Gastroesophageal sphincter (tissue), 4 donors: ENCODE measurements around the gene SYNDIG1. TPM values are rescaled to one million over a fixed set of nuclear protein-coding genes. Genes with fewer than 3 reads are reported as not detected.

Experiments
- ATAC-seq: fragments of 150-250 bp; one replicate; pipeline ENCODE4 v1.9.1; 2016; ENCODE audit warnings: mild to moderate bottlenecking, moderate library complexity
- H3K27ac ChIP-seq, 4 donors: fragments of 200-600 bp; sonication (generic) in 3 of 4; 1 replicate in 3 of 4; 2 replicates in 1 of 4; pipeline ENCODE4 v1.5.1; 2016 to 2019
- H3K27me3 ChIP-seq: fragments of 200-600 bp; sonication (generic); one replicate; pipeline ENCODE4 v1.5.1; 2019
- H3K36me3 ChIP-seq, 2 donors: fragments of 200-600 bp; sonication (generic); one replicate each; pipeline ENCODE4 v1.5.1; 2019; ENCODE audit warnings: control low read depth in 1 of 2
- H3K4me1 ChIP-seq, 3 donors: fragments of 200-600 bp; sonication (generic); 1 replicate in 2 of 3; 2 replicates in 1 of 3; pipeline ENCODE4 v1.5.1; 2016 to 2019; ENCODE audit warnings: control low read depth in 2 of 3
- H3K4me3 ChIP-seq, 2 donors: fragments of 200-600 bp; sonication (generic); one replicate each; pipeline ENCODE4 v1.5.1; 2019; ENCODE audit warnings: mild to moderate bottlenecking in 1 of 2, moderate library complexity in 1 of 2
- H3K9me3 ChIP-seq, 3 donors: fragments of 200-600 bp; sonication (generic); one replicate each; pipeline ENCODE4 v1.5.1; 2017 to 2019; ENCODE audit warnings: control low read depth in 2 of 3
- EP300 ChIP-seq: sonication (generic); formaldehyde crosslinking; IDR thresholded peaks from one replicate; pipeline ENCODE4 v1.6.1; 2017; ENCODE audit warnings: antibody characterized with exemption, mild to moderate bottlenecking
- POLR2A ChIP-seq, 2 donors: fragments of 450-650 bp; IDR thresholded peaks; one replicate each; pipeline ENCODE4 v1.6.1; 2017; ENCODE audit warnings: antibody characterized with exemption in 2 of 2, mild to moderate bottlenecking in 2 of 2, moderate library complexity in 1 of 2
- POLR2AphosphoS5 ChIP-seq: sonication (generic); formaldehyde crosslinking; IDR thresholded peaks from one replicate; pipeline ENCODE4 v1.6.1; 2017; ENCODE audit warnings: antibody characterized with exemption
- WGBS, 2 donors: methylation state at CpG; one replicate each; pipeline ENCODE4 v1.1.5; 2018; ENCODE audit warnings: low coverage in 1 of 2; 5-methylcytosine and 5-hydroxymethylcytosine counted together
- total RNA-seq, 4 donors: library from RNA; depleted of rRNA; stranded (reverse); fragments of >200 nt; gene quantifications; one replicate each; pipeline ENCODE4 v1.1.0, GENCODE V29; 2016
- TF ChIP-seq, protein P1 (sequence below), 4 experiments: fragments of 200-600 bp in 2 of 4; fragments of 450-650 bp in 2 of 4; sonication (generic) in 1 of 4; IDR thresholded peaks; one replicate each; pipeline ENCODE4 v1.5.1; 2017 to 2019; ENCODE audit warnings: antibody characterized with exemption in 4 of 4, mild to moderate bottlenecking in 2 of 4, moderate library complexity in 2 of 4

Gene SYNDIG1
- total RNA-seq, 4 donors from 2014 or later, result 0.15 to 0.40 (median 0.16) TPM; not detected in 1

DNA sequence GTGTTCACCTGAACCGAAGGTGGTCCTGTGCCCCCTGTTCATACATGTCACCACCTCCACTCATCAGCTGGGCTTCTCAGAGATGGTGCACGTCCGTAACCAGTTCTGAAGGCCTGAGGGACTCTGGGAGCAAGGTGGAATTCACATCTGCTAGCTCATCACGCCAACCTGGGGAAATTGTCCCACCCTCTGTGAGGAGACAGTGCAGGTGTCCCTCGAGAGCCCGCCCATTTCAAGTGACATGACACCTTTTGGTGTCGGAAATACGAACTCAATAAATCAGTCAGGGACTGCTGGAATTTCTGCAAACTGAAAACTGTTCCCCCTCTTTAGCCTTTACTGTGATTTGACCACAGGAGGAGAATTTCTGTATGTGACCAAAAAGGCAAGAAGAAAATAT lies 99.4 kb downstream of the SYNDIG1 start:
- Histone ChIP-seq H3K27me3 (peaks cover 16% of the 10 kb centered on the region), H3K4me1 (no peaks in the 10 kb centered on the region)
- 68 to 73% methylated on average over 2 to 4 of the region's 8 CpGs for WGBS, 2 donors

DNA sequence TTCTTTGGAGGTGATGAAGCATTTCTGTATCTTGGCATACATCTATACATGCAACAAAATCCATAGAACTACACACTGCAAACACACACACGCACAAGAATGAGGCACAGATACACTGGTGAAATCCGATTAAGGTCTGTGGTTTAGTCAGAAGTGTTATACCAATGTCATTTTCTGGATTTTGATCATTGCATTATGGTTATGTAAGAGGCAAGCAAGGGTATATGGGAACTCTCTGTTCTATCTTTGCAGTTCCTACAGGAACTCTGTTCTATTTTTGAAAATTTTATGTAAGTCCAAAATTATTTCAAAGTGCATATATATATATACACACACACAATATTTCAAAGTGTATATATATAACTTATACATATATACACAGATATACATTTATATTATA lies 101.7 kb downstream of the SYNDIG1 start:
- H3K4me1 ChIP-seq, result no peaks in the 10 kb centered on the region
- H3K36me3 ChIP-seq, result no peaks in the 10 kb centered on the region
- peaks cover 15% of the 10 kb centered on the region for H3K27me3 ChIP-seq
- 58 to 71% methylated on average over 2 of the region's 2 CpGs for WGBS, 2 donors
- peaks cover 0 to 5% (median 0%) of the 10 kb centered on the region in 3 donors for H3K9me3 ChIP-seq
- TF ChIP-seq, protein P1, sequence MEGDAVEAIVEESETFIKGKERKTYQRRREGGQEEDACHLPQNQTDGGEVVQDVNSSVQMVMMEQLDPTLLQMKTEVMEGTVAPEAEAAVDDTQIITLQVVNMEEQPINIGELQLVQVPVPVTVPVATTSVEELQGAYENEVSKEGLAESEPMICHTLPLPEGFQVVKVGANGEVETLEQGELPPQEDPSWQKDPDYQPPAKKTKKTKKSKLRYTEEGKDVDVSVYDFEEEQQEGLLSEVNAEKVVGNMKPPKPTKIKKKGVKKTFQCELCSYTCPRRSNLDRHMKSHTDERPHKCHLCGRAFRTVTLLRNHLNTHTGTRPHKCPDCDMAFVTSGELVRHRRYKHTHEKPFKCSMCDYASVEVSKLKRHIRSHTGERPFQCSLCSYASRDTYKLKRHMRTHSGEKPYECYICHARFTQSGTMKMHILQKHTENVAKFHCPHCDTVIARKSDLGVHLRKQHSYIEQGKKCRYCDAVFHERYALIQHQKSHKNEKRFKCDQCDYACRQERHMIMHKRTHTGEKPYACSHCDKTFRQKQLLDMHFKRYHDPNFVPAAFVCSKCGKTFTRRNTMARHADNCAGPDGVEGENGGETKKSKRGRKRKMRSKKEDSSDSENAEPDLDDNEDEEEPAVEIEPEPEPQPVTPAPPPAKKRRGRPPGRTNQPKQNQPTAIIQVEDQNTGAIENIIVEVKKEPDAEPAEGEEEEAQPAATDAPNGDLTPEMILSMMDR (IDR thresholded peaks at IDR 0.05), result no peak
- TF ChIP-seq EP300 (no peak), POLR2A (IDR thresholded peaks at IDR 0.05) (no peak), POLR2AphosphoS5 (no peak)
- no peak overlapping the region for H3K4me3 ChIP-seq
- H3K27ac ChIP-seq, result no peak overlapping the region
- no peak for ATAC-seq

More for the DNA sequence above, 99.4 kb downstream of the SYNDIG1 start:
- TF ChIP-seq POLR2A (IDR thresholded peaks at IDR 0.05) (no peak), EP300 (no peak), POLR2AphosphoS5 (no peak)
- TF ChIP-seq, protein P1 (IDR thresholded peaks at IDR 0.05), result no peak
- no peak overlapping the region for H3K4me3 ChIP-seq
- H3K27ac ChIP-seq, result no peak overlapping the region
- H3K36me3 ChIP-seq, result no peaks in the 10 kb centered on the region
- ATAC-seq, result no peak
- peaks cover 0 to 8% (median 0%) of the 10 kb centered on the region in 3 donors for H3K9me3 ChIP-seq

DNA sequence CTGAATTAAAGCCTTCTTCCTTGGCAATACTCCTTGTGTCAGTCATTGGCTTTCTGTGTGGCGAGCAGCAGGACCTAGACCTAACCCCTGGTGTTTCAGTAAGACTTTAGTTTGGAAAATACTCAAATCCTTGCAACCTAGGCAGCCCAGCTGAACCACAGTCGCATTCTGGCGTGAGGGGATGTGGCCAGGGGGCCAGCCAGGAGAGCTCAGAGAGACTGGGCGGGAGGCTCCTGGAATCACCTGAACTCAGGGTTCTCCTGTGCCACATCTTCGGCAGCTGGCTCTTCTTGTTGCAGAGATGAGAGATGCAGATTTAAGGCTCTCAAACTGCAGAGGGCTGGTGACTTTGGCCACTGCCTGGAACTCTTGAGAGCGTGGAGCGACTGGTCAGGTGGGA lies 102.7 kb downstream of the SYNDIG1 start:
- Histone ChIP-seq H3K9me3 (no peaks in the 10 kb centered on the region), H3K4me1 (no peaks in the 10 kb centered on the region), H3K27ac (no peak overlapping the region), H3K4me3 (no peak overlapping the region), H3K36me3 (no peaks in the 10 kb centered on the region), H3K27me3 (peaks cover 5% of the 10 kb centered on the region)
- no peak for ATAC-seq
- 54 to 100% methylated on average over 1 to 2 of the region's 7 CpGs for WGBS, 2 donors
- TF ChIP-seq POLR2AphosphoS5 (no peak), EP300 (no peak), POLR2A (IDR thresholded peaks at IDR 0.05) (no peak)
- TF ChIP-seq, protein P1 (IDR thresholded peaks at IDR 0.05), result no peak

DNA sequence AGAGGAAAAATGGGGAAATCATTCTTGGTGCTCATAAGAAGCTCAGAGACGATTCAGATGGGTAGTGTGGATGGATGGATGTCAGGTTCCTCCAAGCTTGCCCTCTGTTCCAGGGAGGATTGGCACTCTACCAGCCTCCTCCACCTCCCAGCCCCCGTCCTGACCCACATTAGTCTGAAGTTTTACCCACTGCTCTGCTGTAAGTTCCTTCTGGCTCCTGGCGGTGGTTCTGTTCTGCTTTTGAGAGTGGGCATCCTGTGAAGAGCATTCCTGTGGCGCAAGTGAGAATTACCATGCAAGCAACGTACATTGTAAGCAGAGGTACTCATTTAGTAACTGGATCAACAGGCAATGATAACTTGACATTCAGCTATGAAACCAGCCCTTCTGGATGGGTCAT lies 103.4 kb downstream of the SYNDIG1 start:
- Histone ChIP-seq H3K36me3 (no peaks in the 10 kb centered on the region), H3K9me3 (no peaks in the 10 kb centered on the region), H3K4me3 (no peak overlapping the region), H3K4me1 (no peaks in the 10 kb centered on the region), H3K27me3 (no peaks in the 10 kb centered on the region), H3K27ac (no peak overlapping the region)
- no peak for ATAC-seq
- TF ChIP-seq, protein P1 (IDR thresholded peaks at IDR 0.05), result no peak
- TF ChIP-seq POLR2A (IDR thresholded peaks at IDR 0.05) (no peak), EP300 (no peak), POLR2AphosphoS5 (no peak)
- 80 to 82% methylated on average over 4 to 5 of the region's 5 CpGs for WGBS, 2 donors

DNA sequence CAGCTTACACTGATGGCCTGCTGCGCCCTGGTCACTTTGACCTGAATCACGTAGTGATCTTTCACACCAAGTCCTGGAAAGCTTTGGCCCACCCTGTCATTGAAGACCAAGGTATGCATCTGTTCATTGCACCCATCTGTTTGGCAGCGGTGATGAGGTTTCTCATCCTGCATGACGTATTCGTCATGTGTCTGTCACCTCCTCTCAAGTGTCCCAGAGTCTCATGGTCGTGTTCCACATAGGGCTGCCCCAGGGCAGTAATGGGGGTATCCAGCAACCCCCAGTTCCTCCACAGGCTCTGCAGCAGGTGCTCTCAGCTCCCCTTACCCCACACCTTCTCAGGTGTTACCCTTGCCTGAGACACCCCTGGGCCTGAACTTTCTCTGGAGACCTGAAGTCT lies 104.1 kb downstream of the SYNDIG1 start:
- 87 to 100% methylated on average over 1 to 6 of the region's 6 CpGs for WGBS, 2 donors
- no peak for ATAC-seq

More for the DNA sequence above, 104.1 kb downstream of the SYNDIG1 start:
- Histone ChIP-seq H3K9me3 (no peaks in the 10 kb centered on the region), H3K4me3 (no peak overlapping the region), H3K4me1 (no peaks in the 10 kb centered on the region), H3K36me3 (no peaks in the 10 kb centered on the region), H3K27me3 (no peaks in the 10 kb centered on the region), H3K27ac (no peak overlapping the region)
- no peak for TF ChIP-seq POLR2AphosphoS5
- TF ChIP-seq POLR2A (IDR thresholded peaks at IDR 0.05), result no peak
- no peak for TF ChIP-seq EP300
- TF ChIP-seq, protein P1 (IDR thresholded peaks at IDR 0.05), result no peak
